GM23338 (cell line): Measurements from ENCODE around the gene PID1. TPM values are rescaled to one million over a fixed set of nuclear protein-coding genes. Genes with fewer than 3 reads are reported as not detected.

Source experiments
- ATAC-seq: fragments of 200-7000 bp; cut with Tn5 transposase; 3 replicates; pipeline ENCODE4 v1.9.1; 2020
- DNase-seq: peaks from one replicate; pipeline ENCODE4 v3.0.0-alpha.2; 2015; ENCODE audit warnings: low spot score
- H2AFZ ChIP-seq: fragments of 200-600 bp; sonication (generic); 2 replicates; pipeline ENCODE4 v1.8.0; 2016; ENCODE audit warnings: antibody characterized with exemption, mild to moderate bottlenecking, moderate library complexity
- H3F3A ChIP-seq: fragments of 200-600 bp; sonication (generic); replicated peaks from 2 replicates; pipeline ENCODE4 v1.8.0; 2017; ENCODE audit warnings: antibody characterized with exemption, mixed run types, low read depth
- H3K27ac ChIP-seq: fragments of 200-600 bp; sonication (generic); 2 replicates; pipeline ENCODE4 v1.6.1; 2016; ENCODE audit warnings: low read depth
- H3K27me3 ChIP-seq: fragments of 200-600 bp; sonication (generic); 2 replicates; pipeline ENCODE4 v1.8.0; 2016; ENCODE audit warnings: mild to moderate bottlenecking, mixed run types, moderate library complexity; ENCODE audit not compliant: insufficient read depth
- H3K36me3 ChIP-seq: fragments of 200-600 bp; sonication (generic); 2 replicates; pipeline ENCODE4 v1.8.0; 2016; ENCODE audit warnings: mild to moderate bottlenecking; ENCODE audit not compliant: insufficient read depth
- H3K4me1 ChIP-seq: fragments of 200-600 bp; sonication (generic); 2 replicates; pipeline ENCODE4 v1.8.0; 2016; ENCODE audit warnings: mild to moderate bottlenecking, moderate library complexity; ENCODE audit not compliant: insufficient read depth
- H3K4me2 ChIP-seq: fragments of 200-600 bp; sonication (generic); 2 replicates; pipeline ENCODE4 v1.7.1; 2017; ENCODE audit warnings: mixed run types
- H3K4me3 ChIP-seq: fragments of 200-600 bp; sonication (generic); 2 replicates; pipeline ENCODE4 v1.6.1; 2016; ENCODE audit warnings: mixed run types
- H3K79me2 ChIP-seq: fragments of 200-600 bp; sonication (generic); replicated peaks from 2 replicates; pipeline ENCODE4 v1.8.0; 2017; ENCODE audit warnings: mild to moderate bottlenecking; ENCODE audit not compliant: insufficient read depth
- H3K9me2 ChIP-seq: fragments of 200-600 bp; sonication (generic); 2 replicates; pipeline ENCODE4 v1.8.0; 2017; ENCODE audit not compliant: insufficient read depth
- H4K20me1 ChIP-seq: fragments of 200-600 bp; sonication (generic); replicated peaks from 2 replicates; pipeline ENCODE4 v1.8.0; 2017; ENCODE audit warnings: mild to moderate bottlenecking; ENCODE audit not compliant: insufficient read depth
- H3K27ac Mint-ChIP-seq: 2 replicates; pipeline ENCODE4 v1.8.0; 2020; ENCODE audit warnings: inconsistent platforms, mild to moderate bottlenecking, moderate library complexity, mixed read lengths
- H3K27me3 Mint-ChIP-seq: 3 replicates; pipeline ENCODE4 v1.8.0; 2022; ENCODE audit warnings: low read depth, mild to moderate bottlenecking, moderate library complexity, mixed read lengths, inconsistent platforms; ENCODE audit not compliant: insufficient read depth, poor library complexity
- H3K36me3 Mint-ChIP-seq: 3 replicates; pipeline ENCODE4 v1.8.0; 2021; ENCODE audit warnings: low read depth, mild to moderate bottlenecking, inconsistent platforms, moderate library complexity, mixed read lengths
- H3K4me1 Mint-ChIP-seq: 3 replicates; pipeline ENCODE4 v1.8.0; 2020; ENCODE audit warnings: mild to moderate bottlenecking, inconsistent platforms, mixed read lengths
- H3K4me3 Mint-ChIP-seq: 3 replicates; pipeline ENCODE4 v1.8.0; 2021; ENCODE audit warnings: moderate library complexity, mild to moderate bottlenecking, inconsistent platforms, mixed read lengths
- H3K9me3 Mint-ChIP-seq: 3 replicates; pipeline ENCODE4 v1.8.0; 2020; ENCODE audit warnings: moderate library complexity, mild to moderate bottlenecking, inconsistent platforms, mixed read lengths
- CREB1 ChIP-seq: fragments of 250-450 bp; sonication (Bioruptor Pico); IDR thresholded peaks from 2 replicates; pipeline ENCODE4 v1.5.0; 2020; ENCODE audit warnings: low read depth, mild to moderate bottlenecking, moderate library complexity
- CTCF ChIP-seq, 2 experiments: fragments of 200-600 bp in 1 of 2; sonication (generic) in 1 of 2; conservative IDR thresholded peaks; 2 replicates each; pipeline versions ENCODE4 v1.5.1 to v1.6.1; 2016 to 2017; ENCODE audit warnings: antibody characterized with exemption in 2 of 2, low read depth in 2 of 2, mild to moderate bottlenecking in 2 of 2, moderate library complexity in 1 of 2
- ETS1 ChIP-seq: IDR thresholded peaks from 2 replicates; pipeline ENCODE4 v1.6.1; 2016; ENCODE audit warnings: antibody characterized with exemption
- EZH2 ChIP-seq: fragments of 200-600 bp; sonication (generic); IDR thresholded peaks from one replicate; pipeline ENCODE4 v1.8.0; 2017; ENCODE audit warnings: antibody characterized with exemption, mild to moderate bottlenecking, low read depth; ENCODE audit not compliant: unreplicated experiment
- EZH2phosphoT487 ChIP-seq: fragments of 200-600 bp; sonication (generic); IDR thresholded peaks from one replicate; pipeline ENCODE4 v1.8.1; 2018; ENCODE audit warnings: antibody characterized with exemption; ENCODE audit not compliant: unreplicated experiment
- JUNB ChIP-seq: IDR thresholded peaks from one replicate; pipeline ENCODE4 v1.6.1; 2016; ENCODE audit warnings: antibody characterized with exemption; ENCODE audit not compliant: unreplicated experiment
- NANOG ChIP-seq: IDR thresholded peaks from 2 replicates; pipeline ENCODE4 v1.6.1; 2016; ENCODE audit warnings: antibody characterized with exemption, borderline replicate concordance
- POLR2AphosphoS5 ChIP-seq: IDR thresholded peaks from 2 replicates; pipeline ENCODE4 v1.6.1; 2016; ENCODE audit warnings: antibody characterized with exemption, low read depth
- REST ChIP-seq: IDR thresholded peaks from one replicate; pipeline ENCODE4 v1.6.1; 2018; ENCODE audit warnings: antibody characterized with exemption; ENCODE audit not compliant: unreplicated experiment
- STAT1 ChIP-seq: IDR thresholded peaks from one replicate; pipeline ENCODE4 v1.6.1; 2016; ENCODE audit warnings: antibody characterized with exemption; ENCODE audit not compliant: unreplicated experiment
- ZNF114 ChIP-seq: fragments of 250-450 bp; sonication (Bioruptor Pico); IDR thresholded peaks from 2 replicates; pipeline ENCODE4 v1.5.0; 2020; ENCODE audit warnings: mild to moderate bottlenecking, moderate library complexity
- ZNF331 ChIP-seq: fragments of 250-450 bp; sonication (Bioruptor Pico); IDR thresholded peaks from 2 replicates; pipeline ENCODE4 v1.5.0; 2020; ENCODE audit warnings: low read depth, mild to moderate bottlenecking, moderate library complexity
- ZNF462 ChIP-seq: fragments of 250-450 bp; sonication (Bioruptor Pico); IDR thresholded peaks from 2 replicates; pipeline ENCODE4 v1.5.0; 2020; ENCODE audit warnings: mild to moderate bottlenecking, moderate library complexity
- polyA plus RNA-seq: library from polyadenylated mRNA; unstranded; fragments of >200 nt; fragmentation: Nextera tagmentation; extraction: Ambion mirVana; gene quantifications from 2 replicates; pipeline ENCODE4 v1.2.1, GENCODE V29; 2016
- total RNA-seq: library from RNA; depleted of rRNA; stranded (reverse); fragments of >200 nt; shearing (Covaris generic); gene quantifications from 2 replicates; pipeline ENCODE4 v1.2.3, GENCODE V29; 2014

Gene PID1
- total and polyA plus RNA-seq, 2 experiments from 2014 or later, result 1.7 to 2.4 TPM

- peaks cover 4% of the 10 kb centered on the region; the same call in 1 of the 3 replicates for H3K4me1 Mint-ChIP-seq
- H3K4me3 Mint-ChIP-seq, result no peak overlapping the region
- H3K27me3 Mint-ChIP-seq, result no peaks in the 10 kb centered on the region
- no peaks in the 10 kb centered on the region for H3K4me1 ChIP-seq
- H3K9me2 ChIP-seq, result no peaks in the 10 kb centered on the region
- H3K27ac Mint-ChIP-seq, result no peak overlapping the region
- no peak for DNase-seq
- H3K27ac ChIP-seq, result no peak overlapping the region
- H3K36me3 Mint-ChIP-seq, result no peaks in the 10 kb centered on the region
- no peaks in the 10 kb centered on the region for H3K36me3 ChIP-seq
- H3K4me2 ChIP-seq, result no peak overlapping the region
- H3F3A ChIP-seq, result no peaks in the 10 kb centered on the region
- H3K9me3 Mint-ChIP-seq, result no peaks in the 10 kb centered on the region
- H4K20me1 ChIP-seq, result no peaks in the 10 kb centered on the region
- ATAC-seq, result no peak
- H3K4me3 ChIP-seq, result no peak overlapping the region
- H3K27me3 ChIP-seq, result no peaks in the 10 kb centered on the region
- TF ChIP-seq STAT1 (no peak), REST (no peak), JUNB (no peak), EZH2 (no peak), CREB1 (CRISPR knock-in tag) (no peak), ZNF331 (CRISPR knock-in tag) (no peak), NANOG (no peak), ZNF114 (CRISPR knock-in tag) (no peak), EZH2phosphoT487 (no peak), ZNF462 (no peak), ETS1 (no peak), POLR2AphosphoS5 (no peak), CTCF (conservative IDR thresholded peaks at IDR 0.05; ENCODE audit: low read depth in 2 of 2) (no peak)
- H3K79me2 ChIP-seq, result no peaks in the 10 kb centered on the region
- H2AFZ ChIP-seq, result no peak overlapping the region
Observed at GRCh38 chr2:229230911-229231310, 40.2 kb downstream of the PID1 start.
